MM.1S (cell line): ENCODE measurements around the gene SPATA31E1.

ENCODE experiments used
- EZH2 ChIP-seq: fragments of 300-600 bp; sonication (generic); optimal IDR thresholded peaks from 2 replicates; pipeline ENCODE3; 2017; ENCODE audit warnings: low read depth, mild to moderate bottlenecking, antibody characterized with exemption, low read length, mixed read lengths
- EZH2phosphoT487 ChIP-seq: fragments of 300-600 bp; sonication (generic); IDR thresholded peaks from 2 replicates; pipeline ENCODE4 v1.6.1; 2018; ENCODE audit warnings: antibody characterized with exemption, low read length
- TF ChIP-seq, protein P1 (sequence below): fragments of 300-600 bp; sonication (generic); IDR thresholded peaks from 2 replicates; pipeline ENCODE4 v1.5.1; 2016; ENCODE audit warnings: antibody characterized with exemption, low read length, mixed read lengths

DNA sequence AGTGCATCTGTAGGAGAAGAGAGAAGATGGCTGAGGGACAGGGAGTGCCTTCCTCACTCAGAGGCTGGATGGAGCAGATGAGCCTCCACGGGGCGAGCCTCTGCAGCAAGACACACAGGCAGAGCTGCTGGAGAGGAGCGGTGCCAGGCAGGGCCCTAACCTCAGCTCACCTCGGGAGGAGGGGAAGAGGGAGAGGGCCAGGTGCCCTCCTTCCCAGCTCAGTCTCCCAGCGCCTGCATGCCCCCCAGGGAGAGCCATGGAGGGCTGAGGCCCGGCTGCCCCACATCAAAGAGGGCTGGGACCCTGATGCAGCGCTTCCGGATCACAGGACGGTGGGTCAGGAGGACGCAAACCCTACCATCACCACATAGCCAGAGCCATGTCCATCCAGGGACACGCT is 13.6 kb upstream of the SPATA31E1 start:
- TF ChIP-seq, protein P1, sequence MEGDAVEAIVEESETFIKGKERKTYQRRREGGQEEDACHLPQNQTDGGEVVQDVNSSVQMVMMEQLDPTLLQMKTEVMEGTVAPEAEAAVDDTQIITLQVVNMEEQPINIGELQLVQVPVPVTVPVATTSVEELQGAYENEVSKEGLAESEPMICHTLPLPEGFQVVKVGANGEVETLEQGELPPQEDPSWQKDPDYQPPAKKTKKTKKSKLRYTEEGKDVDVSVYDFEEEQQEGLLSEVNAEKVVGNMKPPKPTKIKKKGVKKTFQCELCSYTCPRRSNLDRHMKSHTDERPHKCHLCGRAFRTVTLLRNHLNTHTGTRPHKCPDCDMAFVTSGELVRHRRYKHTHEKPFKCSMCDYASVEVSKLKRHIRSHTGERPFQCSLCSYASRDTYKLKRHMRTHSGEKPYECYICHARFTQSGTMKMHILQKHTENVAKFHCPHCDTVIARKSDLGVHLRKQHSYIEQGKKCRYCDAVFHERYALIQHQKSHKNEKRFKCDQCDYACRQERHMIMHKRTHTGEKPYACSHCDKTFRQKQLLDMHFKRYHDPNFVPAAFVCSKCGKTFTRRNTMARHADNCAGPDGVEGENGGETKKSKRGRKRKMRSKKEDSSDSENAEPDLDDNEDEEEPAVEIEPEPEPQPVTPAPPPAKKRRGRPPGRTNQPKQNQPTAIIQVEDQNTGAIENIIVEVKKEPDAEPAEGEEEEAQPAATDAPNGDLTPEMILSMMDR, result no peak
- TF ChIP-seq EZH2 (no peak), EZH2phosphoT487 (no peak)
